PC-3 (cell line): ENCODE data around the gene RASAL2. TPM values are rescaled to one million over a fixed set of nuclear protein-coding genes. Genes with fewer than 3 reads are reported as not detected.

ENCODE experiments used
- ATAC-seq: fragments of 200-7000 bp; cut with Tn5 transposase; 2 replicates; pipeline ENCODE4 v1.9.1; 2020; ENCODE audit warnings: mild to moderate bottlenecking, moderate library complexity
- BruUV-seq: library from RNA; stranded (reverse); fragments of 400-500 nt; replicated peaks from 2 replicates; lab custom pipeline; 2021; lab: Mats Ljungman, UMichigan
- CTCF ChIA-PET: fragments of 300-600 bp; sonication (Branson Sonifier 250); formaldehyde crosslinking; loops from one replicate; lab custom pipeline; 2022; ENCODE audit warnings: antibody characterized with exemption; lab: Charles Lee
- POLR2A ChIA-PET: fragments of 300-600 bp; sonication (Branson Sonifier 250); formaldehyde crosslinking; loops from one replicate; lab custom pipeline; 2022; ENCODE audit warnings: antibody characterized with exemption; ENCODE audit not compliant: unreplicated experiment; lab: Charles Lee
- DNase-seq: peaks from one replicate; pipeline ENCODE4 v3.0.0-alpha.2; 2015
- H2AFZ ChIP-seq: fragments of 300-600 bp; sonication (generic); 2 replicates; pipeline ENCODE4 v1.6.0; 2016; ENCODE audit warnings: antibody characterized with exemption, low read length
- H3F3A ChIP-seq: fragments of 300-600 bp; sonication (generic); one replicate; pipeline ENCODE4 v1.6.0; 2017; ENCODE audit warnings: antibody characterized with exemption, low read length, control low read depth, mild to moderate bottlenecking; ENCODE audit not compliant: unreplicated experiment
- H3K27ac ChIP-seq: fragments of 300-600 bp; sonication (generic); 2 replicates; pipeline ENCODE4 v1.5.1; 2016; ENCODE audit warnings: mild to moderate bottlenecking, low read length
- H3K27me3 ChIP-seq: fragments of 300-600 bp; sonication (generic); 2 replicates; pipeline ENCODE4 v1.6.1; 2016; ENCODE audit warnings: low read length, mixed read lengths
- H3K36me3 ChIP-seq: fragments of 300-600 bp; sonication (generic); 2 replicates; pipeline ENCODE4 v1.6.1; 2016; ENCODE audit warnings: low read depth, mixed run types, low read length, mixed read lengths
- H3K4me1 ChIP-seq: fragments of 300-600 bp; sonication (generic); 2 replicates; pipeline ENCODE4 v1.5.1; 2016; ENCODE audit warnings: low read length; ENCODE audit not compliant: insufficient read depth
- H3K4me2 ChIP-seq: fragments of 300-600 bp; sonication (generic); 2 replicates; pipeline ENCODE4 v1.6.0; 2016; ENCODE audit warnings: low read length
- H3K4me3 ChIP-seq: fragments of 300-600 bp; sonication (generic); 2 replicates; pipeline ENCODE4 v1.5.1; 2016; ENCODE audit warnings: mild to moderate bottlenecking, low read length, mixed read lengths
- H3K79me2 ChIP-seq: fragments of 300-600 bp; sonication (generic); 2 replicates; pipeline ENCODE4 v1.6.1; 2017; ENCODE audit warnings: low read length, mixed read lengths
- H3K9ac ChIP-seq: fragments of 300-600 bp; sonication (generic); 2 replicates; pipeline ENCODE4 v1.6.0; 2016; ENCODE audit warnings: mild to moderate bottlenecking, low read length
- H3K9me2 ChIP-seq: fragments of 300-600 bp; sonication (generic); replicated peaks from 2 replicates; pipeline ENCODE4 v1.6.1; 2016; ENCODE audit warnings: mixed run types, low read length, mixed read lengths
- H3K9me3 ChIP-seq: fragments of 300-600 bp; sonication (generic); 2 replicates; pipeline ENCODE4 v1.6.1; 2016; ENCODE audit warnings: low read length, mixed read lengths
- H4K20me1 ChIP-seq: fragments of 300-600 bp; sonication (generic); 2 replicates; pipeline ENCODE4 v1.6.1; 2016; ENCODE audit warnings: low read length, mixed read lengths
- CTCF ChIP-seq: fragments of 300-600 bp; sonication (generic); conservative IDR thresholded peaks from 2 replicates; pipeline ENCODE4 v1.5.1; 2017; ENCODE audit warnings: antibody characterized with exemption, low read depth, mild to moderate bottlenecking, low read length
- EZH2 ChIP-seq: fragments of 300-600 bp; sonication (generic); IDR thresholded peaks from one replicate; pipeline ENCODE4 v1.6.1; 2017; ENCODE audit warnings: antibody characterized with exemption, mild to moderate bottlenecking, low read length; ENCODE audit not compliant: unreplicated experiment
- EZH2phosphoT487 ChIP-seq: fragments of 300-600 bp; sonication (generic); IDR thresholded peaks from 2 replicates; pipeline ENCODE4 v1.6.1; 2018; ENCODE audit warnings: mild to moderate bottlenecking, antibody characterized with exemption, low read length, borderline replicate concordance
- intact Hi-C: fragments of 100-400 bp; cut with micrococcal nuclease; formaldehyde crosslinking; loops from 2 replicates; pipeline ENCODE4 v1.9.0; 2023
- total RNA-seq: library from RNA; depleted of rRNA; stranded (reverse); fragments of >200 nt; gene quantifications from 2 replicates; pipeline ENCODE4 v1.2.3, GENCODE V29; 2014

The RASAL2 gene
- total RNA-seq, 1 experiment from 2014 or later: 7.9 TPM

- BruUV-seq: no TSS peak
- no peaks in the 10 kb centered on the region for H3F3A ChIP-seq
- CTCF ChIA-PET: no interaction called here
These were observed 419.5 kb downstream of the RASAL2 start for GRCh38 chr1:178513278-178513983.

GRCh38 chr1:178516110-178516509 lies 422.2 kb downstream of the RASAL2 start:
- no peak for ATAC-seq

More at GRCh38 chr1:178513278-178513983, 419.5 kb downstream of the RASAL2 start:
- ATAC-seq (no peak), DNase-seq (peak; percentile 13)
- H3K79me2 ChIP-seq: no peaks in the 10 kb centered on the region
- H3K27me3 ChIP-seq: no peaks in the 10 kb centered on the region
- no peak overlapping the region for H2AFZ ChIP-seq
- H3K4me2 ChIP-seq: no peak overlapping the region
- H3K9me2 ChIP-seq: no peaks in the 10 kb centered on the region
- H3K4me3 ChIP-seq: no peak overlapping the region
- TF ChIP-seq CTCF (peak; percentile 28; the same call in 1 of the 2 replicates), EZH2phosphoT487 (no peak), EZH2 (no peak)
- no peaks in the 10 kb centered on the region for H3K4me1 ChIP-seq
- POLR2A ChIA-PET: no interaction called here
- no peaks in the 10 kb centered on the region for H3K9me3 ChIP-seq
- no peak overlapping the region for H3K27ac ChIP-seq
- no peaks in the 10 kb centered on the region for H3K36me3 ChIP-seq
- no peaks in the 10 kb centered on the region for H4K20me1 ChIP-seq
- intact Hi-C loops: no loop called here
- no peak overlapping the region for H3K9ac ChIP-seq

More at GRCh38 chr1:178516110-178516509, 422.2 kb downstream of the RASAL2 start:
- ChIA-PET POLR2A (no interaction called here), CTCF (no interaction called here)
- no peaks in the 10 kb centered on the region for H3K36me3 ChIP-seq
- H3K27me3 ChIP-seq: no peaks in the 10 kb centered on the region
- no peak for DNase-seq
- TF ChIP-seq EZH2phosphoT487 (no peak), CTCF (no peak), EZH2 (no peak)
- H3K9ac ChIP-seq: no peak overlapping the region
- H3K9me3 ChIP-seq: no peaks in the 10 kb centered on the region
- no peaks in the 10 kb centered on the region for H3F3A ChIP-seq
- no peaks in the 10 kb centered on the region for H3K79me2 ChIP-seq
- no peaks in the 10 kb centered on the region for H3K9me2 ChIP-seq
- H2AFZ ChIP-seq: no peak overlapping the region
- H3K4me1 ChIP-seq: no peaks in the 10 kb centered on the region
- H3K4me3 ChIP-seq: no peak overlapping the region
- H4K20me1 ChIP-seq: no peaks in the 10 kb centered on the region
- intact Hi-C loops: no loop called here
- no peak overlapping the region for H3K27ac ChIP-seq
- H3K4me2 ChIP-seq: no peak overlapping the region
- BruUV-seq: no TSS peak
